ENCODE measurements around the gene SMAD4. TPM values are rescaled to one million over a fixed set of nuclear protein-coding genes. Genes with fewer than 3 reads are reported as not detected.

The SMAD4 gene
- total and polyA plus RNA-seq, 2 of the 8 experiments (the other 6 are each of a cell fraction or from before 2014, with no cell fraction given): 86.5 to 139 TPM

- WGBS, 2 experiments (ENCODE audit: extremely low coverage in 1 of 2, insufficient coverage in 1 of 2, insufficient read length in 1 of 2, insufficient replicate concordance in 2 of 2, low coverage in 1 of 2, low lambda C conversion rate in 2 of 2, missing lambda C conversion rate in 1 of 2): 89% methylated on average over 6 of the region's 6 CpGs; no CpG with 5 or more reads in 1 of the 2 experiments
- ChIA-PET CTCF (ENCODE audit: partially characterized antibody) (interaction anchor here (0.7 to 1.0 kb wide), 3 partner anchors 10 to 345 kb away, joined by 3 read pairs; no protein-coding TSS in a partner anchor), POLR2A (ENCODE audit: partially characterized antibody) (interaction anchor here (1.2 kb wide), 1 partner anchor 107 kb away, joined by 3 read pairs; no protein-coding TSS in a partner anchor)
- Histone ChIP-seq H3K4ac (replicated peaks; ENCODE audit: insufficient read length, low read depth, low read length) (no peak overlapping the region), H2BK5ac (ENCODE audit: low read depth, low read length) (no peak overlapping the region), H3K79me1 (ENCODE audit: low read depth, low read length) (no peaks in the 10 kb centered on the region), H3K27ac (ENCODE audit: low read depth, low read length) (no peak overlapping the region), H2BK20ac (ENCODE audit: low read length) (no peak overlapping the region), H3K9ac (replicated peaks in 1 of 4; ENCODE audit: extremely low read depth in 1 of 4, low read depth in 3 of 4, low read length in 3 of 4) (no peak overlapping the region), H3K79me2 (ENCODE audit: control insufficient read depth in 1 of 2, insufficient read depth in 2 of 2, low read length in 2 of 2) (no peaks in the 10 kb centered on the region), H2AFZ (ENCODE audit: low read length) (no peak overlapping the region), H3K56ac (replicated peaks; ENCODE audit: insufficient read length, low read depth, low read length) (no peak overlapping the region), H3K27me3 (replicated peaks in 1 of 4; ENCODE audit: control insufficient read depth in 3 of 4, extremely low read depth in 1 of 4, insufficient read depth in 3 of 4, low read length in 3 of 4) (no peaks in the 10 kb centered on the region), H3K4me3 (ENCODE audit: extremely low read depth in 1 of 4, insufficient read depth in 2 of 4, low read depth in 3 of 4, low read length in 4 of 4) (no peak overlapping the region), H2BK15ac (ENCODE audit: low read length) (no peak overlapping the region), H3K9me3 (ENCODE audit: insufficient read depth in 2 of 2, low read depth in 1 of 2, low read length in 1 of 2) (no peaks in the 10 kb centered on the region; a peak in 3 of 4 replicates), H4K8ac (ENCODE audit: extremely low read depth, insufficient read depth, low read length) (peak overlapping the region; percentile 51; the same call in 1 of the 2 replicates), H3K23ac (ENCODE audit: insufficient read length) (no peak overlapping the region), H2AK5ac (ENCODE audit: low read depth, low read length) (no peak overlapping the region), H3K14ac (ENCODE audit: insufficient read length) (no peak overlapping the region), H3K4me2 (ENCODE audit: insufficient read depth in 1 of 2, low read depth in 2 of 2, low read length in 2 of 2) (no peak overlapping the region), H4K20me1 (replicated peaks in 1 of 2; ENCODE audit: control insufficient read depth in 1 of 2, insufficient read depth in 2 of 2, low read length in 2 of 2) (no peaks in the 10 kb centered on the region), H4K5ac (ENCODE audit: insufficient read length, low read depth, low read length) (no peak overlapping the region), H3K36me3 (ENCODE audit: control insufficient read depth in 2 of 4, insufficient read depth in 4 of 4, low read length in 3 of 4) (no peaks in the 10 kb centered on the region), H2BK12ac (ENCODE audit: low read depth, low read length) (no peak overlapping the region), H4K91ac (replicated peaks; ENCODE audit: insufficient read length, low read length) (no peak overlapping the region), H3K18ac (ENCODE audit: extremely low read depth, low read length) (no peak overlapping the region), H3K23me2 (ENCODE audit: low read depth, low read length) (no peaks in the 10 kb centered on the region), H2BK120ac (replicated peaks; ENCODE audit: low read depth, low read length) (no peak overlapping the region), H3K4me1 (replicated peaks in 1 of 4; ENCODE audit: control insufficient read depth in 3 of 4, insufficient read depth in 4 of 4, low read length in 3 of 4) (no peaks in the 10 kb centered on the region)
- no peak for TF ChIP-seq MAX (IDR thresholded peaks at IDR 0.05)
- TF ChIP-seq RAD21 (IDR thresholded peaks at IDR 0.05 in 1 of 2, conservative IDR thresholded peaks at IDR 0.05 in 1 of 2; ENCODE audit: low read depth in 2 of 2, low read length in 2 of 2): no peak
- TF ChIP-seq KDM4A (IDR thresholded peaks at IDR 0.05; ENCODE audit: low read depth, low read length, severe bottlenecking): no peak
- no peak for TF ChIP-seq SP4 (IDR thresholded peaks at IDR 0.05; ENCODE audit: low read length)
- TF ChIP-seq KDM1A (IDR thresholded peaks at IDR 0.05; ENCODE audit: borderline replicate concordance, low read length): no peak
- no peak for TF ChIP-seq EP300 (IDR thresholded peaks at IDR 0.05; ENCODE audit: borderline replicate concordance in 1 of 2, low read depth in 2 of 2, low read length in 2 of 2)
- TF ChIP-seq HDAC2 (IDR thresholded peaks at IDR 0.05; ENCODE audit: borderline replicate concordance in 1 of 2, low read depth in 2 of 2, low read length in 2 of 2): no peak
- TF ChIP-seq PHF8 (conservative IDR thresholded peaks at IDR 0.05; ENCODE audit: low read depth, low read length): no peak
- DNase-seq (ENCODE audit: low read depth in 1 of 2, low spot score in 2 of 2) (no peak), FAIRE-seq (no peak)
These were observed 67.2 kb downstream of the SMAD4 start for GRCh38 chr18:51097021-51097822.

Data from H1 (cell line).